GM23338 (cell line): ENCODE measurements around the gene KCND2. TPM values are rescaled to one million over a fixed set of nuclear protein-coding genes. Genes with fewer than 3 reads are reported as not detected.
A peak's percentile ranks its signal among the peaks of the same experiment; 100 is the strongest.

ENCODE experiments used
- ATAC-seq: fragments of 200-7000 bp; cut with Tn5 transposase; 3 replicates; pipeline ENCODE4 v1.9.1; 2020
- DNase-seq: peaks from one replicate; pipeline ENCODE4 v3.0.0-alpha.2; 2015; ENCODE audit warnings: low spot score
- H2AFZ ChIP-seq: fragments of 200-600 bp; sonication (generic); 2 replicates; pipeline ENCODE4 v1.8.0; 2016; ENCODE audit warnings: antibody characterized with exemption, mild to moderate bottlenecking, moderate library complexity
- H3F3A ChIP-seq: fragments of 200-600 bp; sonication (generic); replicated peaks from 2 replicates; pipeline ENCODE4 v1.8.0; 2017; ENCODE audit warnings: antibody characterized with exemption, mixed run types, low read depth
- H3K27ac ChIP-seq: fragments of 200-600 bp; sonication (generic); 2 replicates; pipeline ENCODE4 v1.6.1; 2016; ENCODE audit warnings: low read depth
- H3K27me3 ChIP-seq: fragments of 200-600 bp; sonication (generic); 2 replicates; pipeline ENCODE4 v1.8.0; 2016; ENCODE audit warnings: mild to moderate bottlenecking, mixed run types, moderate library complexity; ENCODE audit not compliant: insufficient read depth
- H3K36me3 ChIP-seq: fragments of 200-600 bp; sonication (generic); 2 replicates; pipeline ENCODE4 v1.8.0; 2016; ENCODE audit warnings: mild to moderate bottlenecking; ENCODE audit not compliant: insufficient read depth
- H3K4me1 ChIP-seq: fragments of 200-600 bp; sonication (generic); 2 replicates; pipeline ENCODE4 v1.8.0; 2016; ENCODE audit warnings: mild to moderate bottlenecking, moderate library complexity; ENCODE audit not compliant: insufficient read depth
- H3K4me2 ChIP-seq: fragments of 200-600 bp; sonication (generic); 2 replicates; pipeline ENCODE4 v1.7.1; 2017; ENCODE audit warnings: mixed run types
- H3K4me3 ChIP-seq: fragments of 200-600 bp; sonication (generic); 2 replicates; pipeline ENCODE4 v1.6.1; 2016; ENCODE audit warnings: mixed run types
- H3K79me2 ChIP-seq: fragments of 200-600 bp; sonication (generic); replicated peaks from 2 replicates; pipeline ENCODE4 v1.8.0; 2017; ENCODE audit warnings: mild to moderate bottlenecking; ENCODE audit not compliant: insufficient read depth
- H3K9me2 ChIP-seq: fragments of 200-600 bp; sonication (generic); 2 replicates; pipeline ENCODE4 v1.8.0; 2017; ENCODE audit not compliant: insufficient read depth
- H4K20me1 ChIP-seq: fragments of 200-600 bp; sonication (generic); replicated peaks from 2 replicates; pipeline ENCODE4 v1.8.0; 2017; ENCODE audit warnings: mild to moderate bottlenecking; ENCODE audit not compliant: insufficient read depth
- H3K27ac Mint-ChIP-seq: 2 replicates; pipeline ENCODE4 v1.8.0; 2020; ENCODE audit warnings: inconsistent platforms, mild to moderate bottlenecking, moderate library complexity, mixed read lengths
- H3K27me3 Mint-ChIP-seq: 3 replicates; pipeline ENCODE4 v1.8.0; 2022; ENCODE audit warnings: low read depth, mild to moderate bottlenecking, moderate library complexity, mixed read lengths, inconsistent platforms; ENCODE audit not compliant: insufficient read depth, poor library complexity
- H3K36me3 Mint-ChIP-seq: 3 replicates; pipeline ENCODE4 v1.8.0; 2021; ENCODE audit warnings: low read depth, mild to moderate bottlenecking, inconsistent platforms, moderate library complexity, mixed read lengths
- H3K4me1 Mint-ChIP-seq: 3 replicates; pipeline ENCODE4 v1.8.0; 2020; ENCODE audit warnings: mild to moderate bottlenecking, inconsistent platforms, mixed read lengths
- H3K4me3 Mint-ChIP-seq: 3 replicates; pipeline ENCODE4 v1.8.0; 2021; ENCODE audit warnings: moderate library complexity, mild to moderate bottlenecking, inconsistent platforms, mixed read lengths
- H3K9me3 Mint-ChIP-seq: 3 replicates; pipeline ENCODE4 v1.8.0; 2020; ENCODE audit warnings: moderate library complexity, mild to moderate bottlenecking, inconsistent platforms, mixed read lengths
- CREB1 ChIP-seq: fragments of 250-450 bp; sonication (Bioruptor Pico); IDR thresholded peaks from 2 replicates; pipeline ENCODE4 v1.5.0; 2020; ENCODE audit warnings: low read depth, mild to moderate bottlenecking, moderate library complexity
- EZH2 ChIP-seq: fragments of 200-600 bp; sonication (generic); IDR thresholded peaks from one replicate; pipeline ENCODE4 v1.8.0; 2017; ENCODE audit warnings: antibody characterized with exemption, mild to moderate bottlenecking, low read depth; ENCODE audit not compliant: unreplicated experiment
- EZH2phosphoT487 ChIP-seq: fragments of 200-600 bp; sonication (generic); IDR thresholded peaks from one replicate; pipeline ENCODE4 v1.8.1; 2018; ENCODE audit warnings: antibody characterized with exemption; ENCODE audit not compliant: unreplicated experiment
- JUNB ChIP-seq: IDR thresholded peaks from one replicate; pipeline ENCODE4 v1.6.1; 2016; ENCODE audit warnings: antibody characterized with exemption; ENCODE audit not compliant: unreplicated experiment
- NANOG ChIP-seq: IDR thresholded peaks from 2 replicates; pipeline ENCODE4 v1.6.1; 2016; ENCODE audit warnings: antibody characterized with exemption, borderline replicate concordance
- POLR2AphosphoS5 ChIP-seq: IDR thresholded peaks from 2 replicates; pipeline ENCODE4 v1.6.1; 2016; ENCODE audit warnings: antibody characterized with exemption, low read depth
- STAT1 ChIP-seq: IDR thresholded peaks from one replicate; pipeline ENCODE4 v1.6.1; 2016; ENCODE audit warnings: antibody characterized with exemption; ENCODE audit not compliant: unreplicated experiment
- ZNF114 ChIP-seq: fragments of 250-450 bp; sonication (Bioruptor Pico); IDR thresholded peaks from 2 replicates; pipeline ENCODE4 v1.5.0; 2020; ENCODE audit warnings: mild to moderate bottlenecking, moderate library complexity
- ZNF331 ChIP-seq: fragments of 250-450 bp; sonication (Bioruptor Pico); IDR thresholded peaks from 2 replicates; pipeline ENCODE4 v1.5.0; 2020; ENCODE audit warnings: low read depth, mild to moderate bottlenecking, moderate library complexity
- polyA plus RNA-seq: library from polyadenylated mRNA; unstranded; fragments of >200 nt; fragmentation: Nextera tagmentation; extraction: Ambion mirVana; gene quantifications from 2 replicates; pipeline ENCODE4 v1.2.1, GENCODE V29; 2016
- total RNA-seq: library from RNA; depleted of rRNA; stranded (reverse); fragments of >200 nt; shearing (Covaris generic); gene quantifications from 2 replicates; pipeline ENCODE4 v1.2.3, GENCODE V29; 2014
- TF ChIP-seq, protein P1 (sequence below), 2 experiments: fragments of 200-600 bp in 1 of 2; sonication (generic) in 1 of 2; conservative IDR thresholded peaks; 2 replicates each; pipeline versions ENCODE4 v1.5.1 to v1.6.1; 2016 to 2017; ENCODE audit warnings: antibody characterized with exemption in 2 of 2, low read depth in 2 of 2, mild to moderate bottlenecking in 2 of 2, moderate library complexity in 1 of 2
- TF ChIP-seq, protein P2 (sequence below): IDR thresholded peaks from one replicate; pipeline ENCODE4 v1.6.1; 2018; ENCODE audit warnings: antibody characterized with exemption; ENCODE audit not compliant: unreplicated experiment
- TF ChIP-seq, protein P3 (sequence below): fragments of 250-450 bp; sonication (Bioruptor Pico); IDR thresholded peaks from 2 replicates; pipeline ENCODE4 v1.5.0; 2020; ENCODE audit warnings: mild to moderate bottlenecking, moderate library complexity
- TF ChIP-seq, protein P4 (sequence below): IDR thresholded peaks from 2 replicates; pipeline ENCODE4 v1.6.1; 2016; ENCODE audit warnings: antibody characterized with exemption

Gene KCND2
- total and polyA plus RNA-seq, 2 experiments from 2014 or later, result 7.1 to 15.6 TPM

DNA sequence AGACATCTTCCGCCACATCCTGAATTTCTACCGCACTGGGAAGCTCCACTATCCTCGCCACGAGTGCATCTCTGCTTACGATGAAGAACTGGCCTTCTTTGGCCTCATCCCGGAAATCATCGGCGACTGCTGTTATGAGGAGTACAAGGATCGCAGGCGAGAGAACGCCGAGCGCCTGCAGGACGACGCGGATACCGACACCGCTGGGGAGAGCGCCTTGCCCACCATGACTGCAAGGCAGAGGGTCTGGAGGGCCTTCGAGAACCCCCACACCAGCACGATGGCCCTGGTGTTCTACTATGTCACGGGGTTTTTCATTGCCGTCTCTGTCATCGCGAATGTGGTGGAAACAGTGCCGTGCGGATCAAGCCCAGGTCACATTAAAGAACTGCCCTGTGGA is 1.9 kb downstream of the KCND2 start:
- Histone ChIP-seq H3K27me3 (peaks cover 7% of the 10 kb centered on the region; the same call in 1 of the 2 replicates), H3K27ac (no peak overlapping the region), H4K20me1 (no peaks in the 10 kb centered on the region), H3K79me2 (peaks cover 41% of the 10 kb centered on the region), H3K4me1 (peaks cover 38% of the 10 kb centered on the region), H3F3A (no peaks in the 10 kb centered on the region; the same call in 1 of the 2 replicates), H3K4me3 (no peak overlapping the region), H3K4me2 (peak overlapping the region; percentile 88; the same call in 1 of the 2 replicates), H3K9me2 (no peaks in the 10 kb centered on the region), H2AFZ (no peak overlapping the region), H3K36me3 (no peaks in the 10 kb centered on the region)
- H3K36me3 Mint-ChIP-seq, result peaks cover 21% of the 10 kb centered on the region
- H3K4me1 Mint-ChIP-seq, result peaks cover 49% of the 10 kb centered on the region
- TF ChIP-seq JUNB, result no peak
- no peak for TF ChIP-seq ZNF331 (CRISPR knock-in tag)
- no peak for TF ChIP-seq EZH2phosphoT487
- TF ChIP-seq, protein P1, sequence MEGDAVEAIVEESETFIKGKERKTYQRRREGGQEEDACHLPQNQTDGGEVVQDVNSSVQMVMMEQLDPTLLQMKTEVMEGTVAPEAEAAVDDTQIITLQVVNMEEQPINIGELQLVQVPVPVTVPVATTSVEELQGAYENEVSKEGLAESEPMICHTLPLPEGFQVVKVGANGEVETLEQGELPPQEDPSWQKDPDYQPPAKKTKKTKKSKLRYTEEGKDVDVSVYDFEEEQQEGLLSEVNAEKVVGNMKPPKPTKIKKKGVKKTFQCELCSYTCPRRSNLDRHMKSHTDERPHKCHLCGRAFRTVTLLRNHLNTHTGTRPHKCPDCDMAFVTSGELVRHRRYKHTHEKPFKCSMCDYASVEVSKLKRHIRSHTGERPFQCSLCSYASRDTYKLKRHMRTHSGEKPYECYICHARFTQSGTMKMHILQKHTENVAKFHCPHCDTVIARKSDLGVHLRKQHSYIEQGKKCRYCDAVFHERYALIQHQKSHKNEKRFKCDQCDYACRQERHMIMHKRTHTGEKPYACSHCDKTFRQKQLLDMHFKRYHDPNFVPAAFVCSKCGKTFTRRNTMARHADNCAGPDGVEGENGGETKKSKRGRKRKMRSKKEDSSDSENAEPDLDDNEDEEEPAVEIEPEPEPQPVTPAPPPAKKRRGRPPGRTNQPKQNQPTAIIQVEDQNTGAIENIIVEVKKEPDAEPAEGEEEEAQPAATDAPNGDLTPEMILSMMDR (conservative IDR thresholded peaks at IDR 0.05; ENCODE audit: low read depth in 2 of 2), result no peak
- TF ChIP-seq POLR2AphosphoS5, result no peak
- TF ChIP-seq NANOG, result no peak
- TF ChIP-seq CREB1 (CRISPR knock-in tag), result no peak
- TF ChIP-seq STAT1, result no peak
- TF ChIP-seq EZH2, result no peak
- TF ChIP-seq, protein P2, sequence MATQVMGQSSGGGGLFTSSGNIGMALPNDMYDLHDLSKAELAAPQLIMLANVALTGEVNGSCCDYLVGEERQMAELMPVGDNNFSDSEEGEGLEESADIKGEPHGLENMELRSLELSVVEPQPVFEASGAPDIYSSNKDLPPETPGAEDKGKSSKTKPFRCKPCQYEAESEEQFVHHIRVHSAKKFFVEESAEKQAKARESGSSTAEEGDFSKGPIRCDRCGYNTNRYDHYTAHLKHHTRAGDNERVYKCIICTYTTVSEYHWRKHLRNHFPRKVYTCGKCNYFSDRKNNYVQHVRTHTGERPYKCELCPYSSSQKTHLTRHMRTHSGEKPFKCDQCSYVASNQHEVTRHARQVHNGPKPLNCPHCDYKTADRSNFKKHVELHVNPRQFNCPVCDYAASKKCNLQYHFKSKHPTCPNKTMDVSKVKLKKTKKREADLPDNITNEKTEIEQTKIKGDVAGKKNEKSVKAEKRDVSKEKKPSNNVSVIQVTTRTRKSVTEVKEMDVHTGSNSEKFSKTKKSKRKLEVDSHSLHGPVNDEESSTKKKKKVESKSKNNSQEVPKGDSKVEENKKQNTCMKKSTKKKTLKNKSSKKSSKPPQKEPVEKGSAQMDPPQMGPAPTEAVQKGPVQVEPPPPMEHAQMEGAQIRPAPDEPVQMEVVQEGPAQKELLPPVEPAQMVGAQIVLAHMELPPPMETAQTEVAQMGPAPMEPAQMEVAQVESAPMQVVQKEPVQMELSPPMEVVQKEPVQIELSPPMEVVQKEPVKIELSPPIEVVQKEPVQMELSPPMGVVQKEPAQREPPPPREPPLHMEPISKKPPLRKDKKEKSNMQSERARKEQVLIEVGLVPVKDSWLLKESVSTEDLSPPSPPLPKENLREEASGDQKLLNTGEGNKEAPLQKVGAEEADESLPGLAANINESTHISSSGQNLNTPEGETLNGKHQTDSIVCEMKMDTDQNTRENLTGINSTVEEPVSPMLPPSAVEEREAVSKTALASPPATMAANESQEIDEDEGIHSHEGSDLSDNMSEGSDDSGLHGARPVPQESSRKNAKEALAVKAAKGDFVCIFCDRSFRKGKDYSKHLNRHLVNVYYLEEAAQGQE, result no peak
- TF ChIP-seq, protein P3, sequence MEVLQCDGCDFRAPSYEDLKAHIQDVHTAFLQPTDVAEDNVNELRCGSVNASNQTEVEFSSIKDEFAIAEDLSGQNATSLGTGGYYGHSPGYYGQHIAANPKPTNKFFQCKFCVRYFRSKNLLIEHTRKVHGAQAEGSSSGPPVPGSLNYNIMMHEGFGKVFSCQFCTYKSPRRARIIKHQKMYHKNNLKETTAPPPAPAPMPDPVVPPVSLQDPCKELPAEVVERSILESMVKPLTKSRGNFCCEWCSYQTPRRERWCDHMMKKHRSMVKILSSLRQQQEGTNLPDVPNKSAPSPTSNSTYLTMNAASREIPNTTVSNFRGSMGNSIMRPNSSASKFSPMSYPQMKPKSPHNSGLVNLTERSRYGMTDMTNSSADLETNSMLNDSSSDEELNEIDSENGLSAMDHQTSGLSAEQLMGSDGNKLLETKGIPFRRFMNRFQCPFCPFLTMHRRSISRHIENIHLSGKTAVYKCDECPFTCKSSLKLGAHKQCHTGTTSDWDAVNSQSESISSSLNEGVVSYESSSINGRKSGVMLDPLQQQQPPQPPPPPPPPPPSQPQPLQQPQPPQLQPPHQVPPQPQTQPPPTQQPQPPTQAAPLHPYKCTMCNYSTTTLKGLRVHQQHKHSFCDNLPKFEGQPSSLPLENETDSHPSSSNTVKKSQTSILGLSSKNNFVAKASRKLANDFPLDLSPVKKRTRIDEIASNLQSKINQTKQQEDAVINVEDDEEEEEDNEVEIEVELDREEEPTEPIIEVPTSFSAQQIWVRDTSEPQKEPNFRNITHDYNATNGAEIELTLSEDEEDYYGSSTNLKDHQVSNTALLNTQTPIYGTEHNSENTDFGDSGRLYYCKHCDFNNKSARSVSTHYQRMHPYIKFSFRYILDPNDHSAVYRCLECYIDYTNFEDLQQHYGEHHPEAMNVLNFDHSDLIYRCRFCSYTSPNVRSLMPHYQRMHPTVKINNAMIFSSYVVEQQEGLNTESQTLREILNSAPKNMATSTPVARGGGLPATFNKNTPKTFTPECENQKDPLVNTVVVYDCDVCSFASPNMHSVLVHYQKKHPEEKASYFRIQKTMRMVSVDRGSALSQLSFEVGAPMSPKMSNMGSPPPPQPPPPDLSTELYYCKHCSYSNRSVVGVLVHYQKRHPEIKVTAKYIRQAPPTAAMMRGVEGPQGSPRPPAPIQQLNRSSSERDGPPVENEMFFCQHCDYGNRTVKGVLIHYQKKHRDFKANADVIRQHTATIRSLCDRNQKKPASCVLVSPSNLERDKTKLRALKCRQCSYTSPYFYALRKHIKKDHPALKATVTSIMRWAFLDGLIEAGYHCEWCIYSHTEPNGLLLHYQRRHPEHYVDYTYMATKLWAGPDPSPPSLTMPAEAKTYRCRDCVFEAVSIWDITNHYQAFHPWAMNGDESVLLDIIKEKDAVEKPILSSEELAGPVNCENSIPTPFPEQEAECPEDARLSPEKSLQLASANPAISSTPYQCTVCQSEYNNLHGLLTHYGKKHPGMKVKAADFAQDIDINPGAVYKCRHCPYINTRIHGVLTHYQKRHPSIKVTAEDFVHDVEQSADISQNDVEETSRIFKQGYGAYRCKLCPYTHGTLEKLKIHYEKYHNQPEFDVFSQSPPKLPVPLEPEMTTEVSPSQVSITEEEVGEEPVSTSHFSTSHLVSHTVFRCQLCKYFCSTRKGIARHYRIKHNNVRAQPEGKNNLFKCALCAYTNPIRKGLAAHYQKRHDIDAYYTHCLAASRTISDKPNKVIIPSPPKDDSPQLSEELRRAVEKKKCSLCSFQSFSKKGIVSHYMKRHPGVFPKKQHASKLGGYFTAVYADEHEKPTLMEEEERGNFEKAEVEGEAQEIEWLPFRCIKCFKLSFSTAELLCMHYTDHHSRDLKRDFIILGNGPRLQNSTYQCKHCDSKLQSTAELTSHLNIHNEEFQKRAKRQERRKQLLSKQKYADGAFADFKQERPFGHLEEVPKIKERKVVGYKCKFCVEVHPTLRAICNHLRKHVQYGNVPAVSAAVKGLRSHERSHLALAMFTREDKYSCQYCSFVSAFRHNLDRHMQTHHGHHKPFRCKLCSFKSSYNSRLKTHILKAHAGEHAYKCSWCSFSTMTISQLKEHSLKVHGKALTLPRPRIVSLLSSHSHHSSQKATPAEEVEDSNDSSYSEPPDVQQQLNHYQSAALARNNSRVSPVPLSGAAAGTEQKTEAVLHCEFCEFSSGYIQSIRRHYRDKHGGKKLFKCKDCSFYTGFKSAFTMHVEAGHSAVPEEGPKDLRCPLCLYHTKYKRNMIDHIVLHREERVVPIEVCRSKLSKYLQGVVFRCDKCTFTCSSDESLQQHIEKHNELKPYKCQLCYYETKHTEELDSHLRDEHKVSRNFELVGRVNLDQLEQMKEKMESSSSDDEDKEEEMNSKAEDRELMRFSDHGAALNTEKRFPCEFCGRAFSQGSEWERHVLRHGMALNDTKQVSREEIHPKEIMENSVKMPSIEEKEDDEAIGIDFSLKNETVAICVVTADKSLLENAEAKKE (CRISPR knock-in tag), result no peak
- no peak for TF ChIP-seq ZNF114 (CRISPR knock-in tag)
- TF ChIP-seq, protein P4, sequence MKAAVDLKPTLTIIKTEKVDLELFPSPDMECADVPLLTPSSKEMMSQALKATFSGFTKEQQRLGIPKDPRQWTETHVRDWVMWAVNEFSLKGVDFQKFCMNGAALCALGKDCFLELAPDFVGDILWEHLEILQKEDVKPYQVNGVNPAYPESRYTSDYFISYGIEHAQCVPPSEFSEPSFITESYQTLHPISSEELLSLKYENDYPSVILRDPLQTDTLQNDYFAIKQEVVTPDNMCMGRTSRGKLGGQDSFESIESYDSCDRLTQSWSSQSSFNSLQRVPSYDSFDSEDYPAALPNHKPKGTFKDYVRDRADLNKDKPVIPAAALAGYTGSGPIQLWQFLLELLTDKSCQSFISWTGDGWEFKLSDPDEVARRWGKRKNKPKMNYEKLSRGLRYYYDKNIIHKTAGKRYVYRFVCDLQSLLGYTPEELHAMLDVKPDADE, result no peak
- peak overlapping the region; percentile 99 for H3K4me3 Mint-ChIP-seq
- no peaks in the 10 kb centered on the region; the same call in 2 of the 3 replicates for H3K9me3 Mint-ChIP-seq
- ATAC-seq (no peak), DNase-seq (no peak)
- peaks cover 22% of the 10 kb centered on the region for H3K27me3 Mint-ChIP-seq
- H3K27ac Mint-ChIP-seq, result no peak overlapping the region
